A549 (cell line): Measurements from ENCODE around the gene SUOX. TPM values are rescaled to one million over a fixed set of nuclear protein-coding genes. Genes with fewer than 3 reads are reported as not detected.

ENCODE experiments used
- ATAC-seq, 2 experiments: fragments of 200-7000 bp in 1 of 2; fragments of >200 bp in 1 of 2; cut with Nextera tagmentation in 1 of 2; cut with Tn5 transposase in 1 of 2; 3 replicates each; pipeline versions ENCODE4 v1.8.0 to v1.9.1; 2018 to 2020; ENCODE audit warnings: mild to moderate bottlenecking in 1 of 2, moderate library complexity in 1 of 2
- CTCF ChIA-PET: fragments of 300-600 bp; sonication (Branson Sonifier 250); formaldehyde crosslinking; extraction: SDS; loops from one replicate; lab custom pipeline; 2021; ENCODE audit warnings: antibody characterized with exemption, inconsistent platforms; lab: Yijun Ruan, JAX
- POLR2A ChIA-PET: fragments of 350-600 bp; formaldehyde crosslinking; extraction: SDS; loops from one replicate; lab custom pipeline; 2021; ENCODE audit warnings: antibody characterized with exemption, inconsistent platforms; lab: Yijun Ruan, JAX
- DNase-seq, 2 experiments: peaks; one replicate each; pipeline versions ENCODE4 v3.0.0 to v3.0.0-alpha.2; 2011 to 2016; ENCODE audit warnings: low read depth in 1 of 2, low spot score in 1 of 2
- FAIRE-seq: peaks from 2 replicates; lab custom pipeline; 2011; peaks lifted over from hg19 to GRCh38; lab: Jason Lieb, UNC
- H3K27ac ChIP-seq, 2 experiments: fragments of >200 bp; sonication (Bioruptor Twin); formaldehyde crosslinking; 3 replicates each; pipeline ENCODE4 v1.5.1; 2016 to 2017
- H3K4me1 ChIP-seq: fragments of >200 bp; sonication (Bioruptor Twin); formaldehyde crosslinking; 3 replicates; pipeline ENCODE4 v1.6.1; 2016
- H3K4me2 ChIP-seq: fragments of >200 bp; sonication (Bioruptor Twin); formaldehyde crosslinking; 3 replicates; pipeline ENCODE4 v1.6.1; 2016
- H3K4me3 ChIP-seq: fragments of >200 bp; sonication (Bioruptor Twin); formaldehyde crosslinking; 3 replicates; pipeline ENCODE4 v1.5.1; 2016
- H3K9me3 ChIP-seq: fragments of >200 bp; sonication (Bioruptor Twin); formaldehyde crosslinking; 3 replicates; pipeline ENCODE4 v1.6.1; 2016
- BHLHE40 ChIP-seq: IDR thresholded peaks from 2 replicates; pipeline ENCODE4 v1.6.1; 2012; ENCODE audit warnings: low read depth, low read length, inconsistent platforms
- CBX2 ChIP-seq: fragments of 200-600 bp; sonication (generic); IDR thresholded peaks from 2 replicates; pipeline ENCODE4 v1.6.1; 2016; ENCODE audit warnings: low read depth, mild to moderate bottlenecking, borderline replicate concordance
- E2F6 ChIP-seq: IDR thresholded peaks from 2 replicates; pipeline ENCODE4 v1.6.1; 2012; ENCODE audit warnings: low read depth, borderline replicate concordance
- EHMT2 ChIP-seq: fragments of 200-600 bp; sonication (generic); IDR thresholded peaks from 2 replicates; pipeline ENCODE4 v1.6.1; 2016; ENCODE audit warnings: antibody characterized with exemption, low read depth, mild to moderate bottlenecking, moderate library complexity
- FOSB ChIP-seq: fragments of 250-450 bp; sonication (Bioruptor Pico); IDR thresholded peaks from 2 replicates; pipeline ENCODE4 v1.5.0; 2020; ENCODE audit warnings: mild to moderate bottlenecking, moderate library complexity
- FOSL2 ChIP-seq, 2 experiments: fragments of 450-650 bp in 1 of 2; fragments of >200 bp in 1 of 2; sonication (Bioruptor Twin) in 1 of 2; formaldehyde crosslinking; IDR thresholded peaks; 2 replicates each; pipeline versions ENCODE4 v1.5.0 to v1.6.1; 2016 to 2020; ENCODE audit warnings: mild to moderate bottlenecking in 1 of 2, moderate library complexity in 1 of 2
- FOXS1 ChIP-seq: fragments of 250-450 bp; sonication (Bioruptor Pico); IDR thresholded peaks from 2 replicates; pipeline ENCODE4 v1.5.0; 2020; ENCODE audit warnings: mild to moderate bottlenecking, moderate library complexity
- HOXB13 ChIP-seq: fragments of 250-450 bp; sonication (Bioruptor Pico); IDR thresholded peaks from 2 replicates; pipeline ENCODE4 v1.5.0; 2020; ENCODE audit warnings: low read depth, mild to moderate bottlenecking, moderate library complexity
- HOXB5 ChIP-seq: fragments of 250-450 bp; sonication (Bioruptor Pico); IDR thresholded peaks from 2 replicates; pipeline ENCODE4 v1.5.0; 2020; ENCODE audit warnings: mild to moderate bottlenecking, moderate library complexity
- KDM1A ChIP-seq: fragments of 200-600 bp; sonication (generic); IDR thresholded peaks from 2 replicates; pipeline ENCODE4 v1.6.1; 2016; ENCODE audit warnings: low read depth, mild to moderate bottlenecking
- MAX ChIP-seq: IDR thresholded peaks from 2 replicates; pipeline ENCODE4 v1.6.1; 2012
- MYC ChIP-seq: IDR thresholded peaks from 2 replicates; pipeline ENCODE4 v1.6.1; 2012; ENCODE audit warnings: mild to moderate bottlenecking, inconsistent platforms, low read length, improper control_type of control experiment, borderline replicate concordance
- NFE2L2 ChIP-seq: fragments of 150-350 bp; conservative IDR thresholded peaks from 2 replicates; pipeline ENCODE4 v1.6.1; 2014; ENCODE audit warnings: low read length
- NPAS2 ChIP-seq: fragments of 250-450 bp; sonication (Bioruptor Pico); IDR thresholded peaks from 2 replicates; pipeline ENCODE4 v1.8.0; 2022; ENCODE audit warnings: mild to moderate bottlenecking, moderate library complexity, borderline replicate concordance
- POLR2AphosphoS2 ChIP-seq: conservative IDR thresholded peaks from 2 replicates; pipeline ENCODE4 v1.6.1; 2012; ENCODE audit warnings: low read length, improper control_type of control experiment, inconsistent platforms
- RAD21 ChIP-seq, 2 experiments: fragments of >200 bp in 1 of 2; sonication (Bioruptor Twin) in 1 of 2; formaldehyde crosslinking in 1 of 2; IDR thresholded peaks in 1 of 2; conservative IDR thresholded peaks in 1 of 2; 2 replicates in 1 of 2; 3 replicates in 1 of 2; pipeline ENCODE4 v1.6.1; 2012 to 2018; ENCODE audit warnings: inconsistent platforms in 1 of 2
- RARB ChIP-seq: fragments of 250-450 bp; sonication (Bioruptor Pico); IDR thresholded peaks from 2 replicates; pipeline ENCODE4 v1.8.0; 2021; ENCODE audit warnings: mild to moderate bottlenecking, moderate library complexity
- SREBF2 ChIP-seq: fragments of 450-650 bp; IDR thresholded peaks from 2 replicates; pipeline ENCODE4 v1.6.1; 2014; ENCODE audit warnings: mild to moderate bottlenecking, moderate library complexity
- TFCP2L1 ChIP-seq: fragments of 250-450 bp; sonication (Bioruptor Pico); IDR thresholded peaks from 2 replicates; pipeline ENCODE4 v1.5.0; 2021; ENCODE audit warnings: mild to moderate bottlenecking
- TP53 ChIP-seq: fragments of 250-450 bp; sonication (Bioruptor Pico); IDR thresholded peaks from 2 replicates; pipeline ENCODE4 v1.5.0; 2021; ENCODE audit warnings: mild to moderate bottlenecking, moderate library complexity
- ZC3H11A ChIP-seq: fragments of 450-650 bp; IDR thresholded peaks from 2 replicates; pipeline ENCODE4 v1.6.1; 2014; ENCODE audit warnings: antibody characterized with exemption, mild to moderate bottlenecking
- whole genome bisulfite sequencing: methylation state at CpG from one replicate; pipeline ENCODE4 v1.1.6; 2017; ENCODE audit errors: missing lambda C conversion rate; 5-methylcytosine and 5-hydroxymethylcytosine counted together
- polyA plus RNA-seq, 4 experiments: library from polyadenylated mRNA; depleted of rRNA in 3 of 4; stranded (reverse); fragments of >200 nt; fragmentation: RNase III in 1 of 4; extraction: RNeasy Plus Mini Kit Qiagen cat#74134 plus additional on column Dnase treatment in 1 of 4; gene quantifications; 2 replicates in 3 of 4; 3 replicates in 1 of 4; pipeline ENCODE4 v1.2.3, GENCODE V29; 2011 to 2017
- TF ChIP-seq, protein P1 (sequence below): IDR thresholded peaks from 2 replicates; pipeline ENCODE4 v1.6.1; 2012
- TF ChIP-seq, protein P2 (sequence below): fragments of >200 bp; sonication (Bioruptor Twin); formaldehyde crosslinking; IDR thresholded peaks from 3 replicates; pipeline ENCODE4 v1.6.1; 2016

Gene SUOX
- polyA plus RNA-seq, 2 of the 4 experiments (the other 2 are of a cell fraction): 13.6 to 15.6 TPM

GRCh38 chr12:56020423-56021184 is 23.5 kb downstream of the SUOX start, which contains the start of gene IKZF4:
Gene IKZF4, plus strand, starts transcription at chr12:56021043. Its CDS starts 451 bp downstream, at chr12:56021494.
- Histone ChIP-seq H3K4me1 (no peaks in the 10 kb centered on the region), H3K4me3 (no peak within 1 kb of the TSS), H3K4me2 (no peak within 1 kb of the TSS), H3K27ac (no peak within 1 kb of the TSS), H3K9me3 (no peaks in the 10 kb centered on the region)
- 65% methylated on average over 10 of the region's 10 CpGs for WGBS
- FAIRE-seq: no peak
- no peak for DNase-seq
- peak in 1 of 2 experiments; percentile 24; a peak in 3 of 6 replicates for ATAC-seq
- CTCF ChIA-PET: interaction anchor here (1.6 to 4.8 kb wide), 4 partner anchors 9 to 282 kb away, joined by 3 to 31 read pairs (median 18); partner anchors contain the start of genes DGKA and SUOX
- POLR2A ChIA-PET: no interaction called here
- TF ChIP-seq FOSB: no peak
- TF ChIP-seq E2F6: no peak
- no peak for TF ChIP-seq FOXS1 (CRISPR knock-in tag)
- TF ChIP-seq, protein P1, sequence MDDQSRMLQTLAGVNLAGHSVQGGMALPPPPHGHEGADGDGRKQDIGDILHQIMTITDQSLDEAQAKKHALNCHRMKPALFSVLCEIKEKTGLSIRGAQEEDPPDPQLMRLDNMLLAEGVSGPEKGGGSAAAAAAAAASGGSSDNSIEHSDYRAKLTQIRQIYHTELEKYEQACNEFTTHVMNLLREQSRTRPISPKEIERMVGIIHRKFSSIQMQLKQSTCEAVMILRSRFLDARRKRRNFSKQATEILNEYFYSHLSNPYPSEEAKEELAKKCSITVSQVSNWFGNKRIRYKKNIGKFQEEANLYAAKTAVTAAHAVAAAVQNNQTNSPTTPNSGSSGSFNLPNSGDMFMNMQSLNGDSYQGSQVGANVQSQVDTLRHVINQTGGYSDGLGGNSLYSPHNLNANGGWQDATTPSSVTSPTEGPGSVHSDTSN: no peak
- TF ChIP-seq TFCP2L1 (CRISPR knock-in tag): no peak
- no peak for TF ChIP-seq ZC3H11A
- TF ChIP-seq RAD21 (conservative IDR thresholded peaks at IDR 0.05 in 1 of 2, IDR thresholded peaks at IDR 0.05 in 1 of 2): no peak
- no peak for TF ChIP-seq HOXB13
- TF ChIP-seq NPAS2 (CRISPR knock-in tag): no peak
- no peak for TF ChIP-seq NFE2L2
- TF ChIP-seq MYC: no peak
- TF ChIP-seq MAX: no peak
- TF ChIP-seq KDM1A: no peak
- no peak for TF ChIP-seq FOSL2 (IDR thresholded peaks at IDR 0.05)
- no peak for TF ChIP-seq FOSL2 (CRISPR knock-in tag; IDR thresholded peaks at IDR 0.05)
- TF ChIP-seq TP53: no peak
- TF ChIP-seq BHLHE40: no peak
- no peak for TF ChIP-seq EHMT2
- TF ChIP-seq, protein P2, sequence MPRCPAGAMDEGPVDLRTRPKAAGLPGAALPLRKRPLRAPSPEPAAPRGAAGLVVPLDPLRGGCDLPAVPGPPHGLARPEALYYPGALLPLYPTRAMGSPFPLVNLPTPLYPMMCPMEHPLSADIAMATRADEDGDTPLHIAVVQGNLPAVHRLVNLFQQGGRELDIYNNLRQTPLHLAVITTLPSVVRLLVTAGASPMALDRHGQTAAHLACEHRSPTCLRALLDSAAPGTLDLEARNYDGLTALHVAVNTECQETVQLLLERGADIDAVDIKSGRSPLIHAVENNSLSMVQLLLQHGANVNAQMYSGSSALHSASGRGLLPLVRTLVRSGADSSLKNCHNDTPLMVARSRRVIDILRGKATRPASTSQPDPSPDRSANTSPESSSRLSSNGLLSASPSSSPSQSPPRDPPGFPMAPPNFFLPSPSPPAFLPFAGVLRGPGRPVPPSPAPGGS: no peak
- TF ChIP-seq SREBF2: no peak

DNA sequence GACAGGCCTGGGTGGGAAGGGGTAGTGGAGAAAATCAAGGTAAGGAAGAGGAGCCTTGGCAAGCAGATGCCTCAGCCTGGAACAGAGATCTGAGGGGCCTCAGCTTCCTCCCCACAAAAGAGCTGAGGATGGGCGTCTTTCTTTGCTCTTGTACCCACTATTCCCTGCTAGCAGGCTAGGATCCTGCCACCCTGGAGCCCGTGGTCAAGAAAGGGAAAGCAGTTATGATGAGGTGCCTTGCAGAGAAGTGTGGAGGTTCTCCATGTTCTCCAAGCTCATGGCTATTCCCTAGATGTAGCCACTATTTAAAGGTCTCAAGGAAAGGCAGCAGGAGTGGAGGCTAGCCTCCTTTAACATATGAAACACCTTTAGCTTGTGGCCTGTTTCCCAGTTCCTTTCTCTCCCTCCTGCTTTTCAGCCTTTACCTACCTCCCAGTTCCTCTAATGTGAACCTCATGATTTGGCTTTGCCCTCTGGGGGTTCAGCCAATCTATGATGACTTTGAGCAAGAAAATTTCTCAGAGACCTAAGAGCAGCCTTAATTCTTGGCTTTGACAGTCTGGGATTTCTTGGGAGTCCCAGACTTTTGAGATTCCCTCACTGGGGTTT is 24.9 kb downstream of the SUOX start:
- Histone ChIP-seq H3K27ac (no peak overlapping the region), H3K4me1 (no peaks in the 10 kb centered on the region), H3K4me3 (no peak overlapping the region)
- peak in 1 of 2 experiments; percentile 37; a peak in 2 of 6 replicates for ATAC-seq
- no peak for FAIRE-seq
- ChIA-PET CTCF (interaction anchor here (1.2 to 4.8 kb wide), 5 partner anchors 8 to 283 kb away, joined by 3 to 31 read pairs (median 13); partner anchors contain the start of gene SUOX), POLR2A (no interaction called here)
- 28% methylated on average over 2 of the region's 2 CpGs for WGBS
- DNase-seq: no peak
- TF ChIP-seq TFCP2L1 (CRISPR knock-in tag) (no peak), POLR2AphosphoS2 (no peak), CBX2 (no peak), NFE2L2 (no peak), NPAS2 (CRISPR knock-in tag) (no peak), HOXB5 (no peak), E2F6 (no peak), RARB (CRISPR knock-in tag) (no peak)
- TF ChIP-seq, all 56 proteins: peak for 0
- Histone ChIP-seq H3K9me3 (no peaks in the 10 kb centered on the region), H3K4me2 (no peak overlapping the region)
